ENCODE results near the gene CAPS2. TPM values are rescaled to one million over a fixed set of nuclear protein-coding genes. Genes with fewer than 3 reads are reported as not detected.

CAPS2 gene
- total and polyA plus RNA-seq, 10 of the 15 experiments (the other 5 are each of a cell fraction or from before 2014, with no cell fraction given): 2.0 to 6.4 (median 4.2) TPM

- intact Hi-C loops (cut with micrococcal nuclease; ENCODE audit: unreplicated experiment) (no loop called here), in situ Hi-C loops (cut with MboI) (no loop called here)
- TF ChIP-seq USF2 (IDR thresholded peaks at IDR 0.05; ENCODE audit: borderline replicate concordance, low read depth, low read length) (no peak), SIX5 (IDR thresholded peaks at IDR 0.05; ENCODE audit: low read depth, low read length, severe bottlenecking) (no peak), RELB (IDR thresholded peaks at IDR 0.05; ENCODE audit: low read depth) (no peak), CBFB (IDR thresholded peaks at IDR 0.05; ENCODE audit: low read depth) (no peak), FOXK2 (IDR thresholded peaks at IDR 0.05) (no peak), ZNF207 (IDR thresholded peaks at IDR 0.05; ENCODE audit: borderline replicate concordance) (no peak)
- TF ChIP-seq, protein P1, sequence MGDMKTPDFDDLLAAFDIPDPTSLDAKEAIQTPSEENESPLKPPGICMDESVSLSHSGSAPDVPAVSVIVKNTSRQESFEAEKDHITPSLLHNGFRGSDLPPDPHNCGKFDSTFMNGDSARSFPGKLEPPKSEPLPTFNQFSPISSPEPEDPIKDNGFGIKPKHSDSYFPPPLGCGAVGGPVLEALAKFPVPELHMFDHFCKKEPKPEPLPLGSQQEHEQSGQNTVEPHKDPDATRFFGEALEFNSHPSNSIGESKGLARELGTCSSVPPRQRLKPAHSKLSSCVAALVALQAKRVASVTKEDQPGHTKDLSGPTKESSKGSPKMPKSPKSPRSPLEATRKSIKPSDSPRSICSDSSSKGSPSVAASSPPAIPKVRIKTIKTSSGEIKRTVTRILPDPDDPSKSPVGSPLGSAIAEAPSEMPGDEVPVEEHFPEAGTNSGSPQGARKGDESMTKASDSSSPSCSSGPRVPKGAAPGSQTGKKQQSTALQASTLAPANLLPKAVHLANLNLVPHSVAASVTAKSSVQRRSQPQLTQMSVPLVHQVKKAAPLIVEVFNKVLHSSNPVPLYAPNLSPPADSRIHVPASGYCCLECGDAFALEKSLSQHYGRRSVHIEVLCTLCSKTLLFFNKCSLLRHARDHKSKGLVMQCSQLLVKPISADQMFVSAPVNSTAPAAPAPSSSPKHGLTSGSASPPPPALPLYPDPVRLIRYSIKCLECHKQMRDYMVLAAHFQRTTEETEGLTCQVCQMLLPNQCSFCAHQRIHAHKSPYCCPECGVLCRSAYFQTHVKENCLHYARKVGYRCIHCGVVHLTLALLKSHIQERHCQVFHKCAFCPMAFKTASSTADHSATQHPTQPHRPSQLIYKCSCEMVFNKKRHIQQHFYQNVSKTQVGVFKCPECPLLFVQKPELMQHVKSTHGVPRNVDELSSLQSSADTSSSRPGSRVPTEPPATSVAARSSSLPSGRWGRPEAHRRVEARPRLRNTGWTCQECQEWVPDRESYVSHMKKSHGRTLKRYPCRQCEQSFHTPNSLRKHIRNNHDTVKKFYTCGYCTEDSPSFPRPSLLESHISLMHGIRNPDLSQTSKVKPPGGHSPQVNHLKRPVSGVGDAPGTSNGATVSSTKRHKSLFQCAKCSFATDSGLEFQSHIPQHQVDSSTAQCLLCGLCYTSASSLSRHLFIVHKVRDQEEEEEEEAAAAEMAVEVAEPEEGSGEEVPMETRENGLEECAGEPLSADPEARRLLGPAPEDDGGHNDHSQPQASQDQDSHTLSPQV (IDR thresholded peaks at IDR 0.05): no peak
- ATAC-seq: no peak
- H4K20me1 ChIP-seq (ENCODE audit: control insufficient read depth, insufficient read depth): no peaks in the 10 kb centered on the region
- H3K79me2 ChIP-seq (ENCODE audit: control insufficient read depth, insufficient read depth, low read length): no peaks in the 10 kb centered on the region
- RAD21 ChIA-PET (ENCODE audit: unreplicated experiment): no interaction called here
- H3K9me3 ChIP-seq (replicated peaks; ENCODE audit: control insufficient read depth, insufficient read depth, low read length): no peaks in the 10 kb centered on the region
- H3K27ac ChIP-seq (ENCODE audit: control insufficient read depth, insufficient read depth): no peak overlapping the region
- no peaks in the 10 kb centered on the region for H3K36me3 ChIP-seq (ENCODE audit: control insufficient read depth in 2 of 2, insufficient read depth in 2 of 2, low read length in 1 of 2)
- CTCF ChIA-PET: no interaction called here
- SMC1A ChIA-PET (ENCODE audit: uncharacterized antibody, unreplicated experiment): no interaction called here
- H3K27me3 ChIP-seq (replicated peaks in 1 of 2; ENCODE audit: control insufficient read depth in 2 of 2, insufficient read depth in 2 of 2, low read length in 1 of 2): no peaks in the 10 kb centered on the region
- FAIRE-seq: no peak
- 45% methylated on average over 2 of the region's 2 CpGs for WGBS (ENCODE audit: insufficient coverage, insufficient replicate concordance, low lambda C conversion rate, missing lambda C conversion rate)
- H3K9ac ChIP-seq (ENCODE audit: control insufficient read depth, insufficient read depth, low read length): no peak overlapping the region
- no peak overlapping the region for H3K4me2 ChIP-seq (ENCODE audit: control insufficient read depth, insufficient read depth)
- POLR2A ChIA-PET: no interaction called here
- BruUV-seq (replicated peaks): no TSS peak
- DNase-seq (ENCODE audit: low read depth, low spot score): no peak
- no peak overlapping the region for H2AFZ ChIP-seq (ENCODE audit: control insufficient read depth, low read depth, low read length)
- no peak overlapping the region for H3K4me3 ChIP-seq
- no peaks in the 10 kb centered on the region for H3K4me1 ChIP-seq (ENCODE audit: control insufficient read depth, insufficient read depth, low read length)
Measured at GRCh38 chr12:75275702-75276101, 54.4 kb downstream of the CAPS2 start.
